ENCODE results near the gene ALKBH5.

ALKBH5 gene

GRCh38 chr17:18226284-18226945 lies 42.8 kb downstream of the ALKBH5 start:
- peak overlapping the region; percentile 77 for H3K4me3 ChIP-seq (ENCODE audit: low read depth, low read length)
- no peak for TF ChIP-seq CTCF (IDR thresholded peaks at IDR 0.05; ENCODE audit: low read depth, low read length)
- no peak for TF ChIP-seq MYC (IDR thresholded peaks at IDR 0.05; ENCODE audit: low read depth, low read length)
- no peak for TF ChIP-seq POLR2A (IDR thresholded peaks at IDR 0.05; ENCODE audit: extremely low read depth, insufficient read length)
- TF ChIP-seq, protein P1, sequence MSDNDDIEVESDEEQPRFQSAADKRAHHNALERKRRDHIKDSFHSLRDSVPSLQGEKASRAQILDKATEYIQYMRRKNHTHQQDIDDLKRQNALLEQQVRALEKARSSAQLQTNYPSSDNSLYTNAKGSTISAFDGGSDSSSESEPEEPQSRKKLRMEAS (IDR thresholded peaks at IDR 0.05; ENCODE audit: low read depth, low read length) = no peak
- DNase-seq (ENCODE audit: low read depth) = peak; percentile 36

DNA sequence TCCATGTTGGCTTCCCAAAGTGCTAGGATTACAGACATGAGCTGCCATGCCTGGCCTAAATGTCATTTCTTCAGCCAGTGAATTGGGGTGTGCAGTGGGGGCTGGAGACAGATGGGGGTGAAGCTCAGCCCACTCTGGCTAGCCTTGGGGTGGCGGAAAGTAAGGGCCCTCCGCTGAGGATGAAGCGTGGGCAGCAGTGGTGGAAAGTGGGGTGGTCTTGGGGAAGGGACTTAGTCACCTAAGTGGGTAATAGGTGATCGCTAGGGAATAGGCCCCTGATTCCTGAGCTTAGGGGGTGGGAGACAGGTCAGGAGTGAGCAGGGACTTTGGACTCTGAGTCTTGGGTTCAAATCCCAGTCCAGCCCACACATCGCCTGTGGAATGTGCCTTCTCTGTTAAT lies 44.0 kb downstream of the ALKBH5 start:
- TF ChIP-seq, protein P1 (IDR thresholded peaks at IDR 0.05; ENCODE audit: low read depth, low read length) = no peak
- no peak for TF ChIP-seq POLR2A (IDR thresholded peaks at IDR 0.05; ENCODE audit: extremely low read depth, insufficient read length)
- TF ChIP-seq MYC (IDR thresholded peaks at IDR 0.05; ENCODE audit: low read depth, low read length) = no peak
- no peak for TF ChIP-seq CTCF (IDR thresholded peaks at IDR 0.05; ENCODE audit: low read depth, low read length)
- H3K4me3 ChIP-seq (ENCODE audit: low read depth, low read length) = no peak overlapping the region
- DNase-seq (ENCODE audit: low read depth) = no peak

DNA sequence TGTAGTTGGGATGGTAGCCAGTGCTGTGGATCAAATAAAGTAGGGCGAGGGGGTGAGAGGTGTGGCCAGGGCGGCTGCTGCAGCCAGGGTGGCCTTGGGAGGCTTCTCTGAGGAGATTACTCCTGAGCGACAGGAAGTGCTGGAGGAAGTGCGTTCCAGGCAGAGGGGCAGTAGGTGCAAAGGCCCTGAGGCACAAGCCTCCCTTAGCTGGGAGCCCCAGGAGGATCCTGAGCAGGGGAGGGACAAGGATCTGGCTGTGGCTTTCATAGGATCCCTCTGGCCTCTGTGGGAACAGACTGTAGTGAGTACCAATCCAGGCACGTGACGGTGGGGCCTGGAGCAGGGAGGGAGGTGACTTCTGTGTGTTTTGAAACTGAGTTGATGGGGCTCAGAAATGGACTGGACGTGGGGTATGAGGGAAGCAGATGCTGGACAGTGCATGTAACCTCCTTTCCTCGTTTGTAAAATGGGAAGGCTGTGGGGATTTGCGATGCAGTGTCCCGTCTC lies 44.6 kb downstream of the ALKBH5 start:
- H3K4me3 ChIP-seq (ENCODE audit: low read depth, low read length) = no peak overlapping the region
- no peak for TF ChIP-seq CTCF (IDR thresholded peaks at IDR 0.05; ENCODE audit: low read depth, low read length)
- no peak for DNase-seq (ENCODE audit: low read depth)

GRCh38 chr17:18229254-18229653 lies 45.6 kb downstream of the ALKBH5 start:
- no peak overlapping the region for H3K4me3 ChIP-seq (ENCODE audit: low read depth, low read length)
- DNase-seq (ENCODE audit: low read depth) = no peak
- TF ChIP-seq POLR2A (IDR thresholded peaks at IDR 0.05; ENCODE audit: extremely low read depth, insufficient read length) (no peak), MYC (IDR thresholded peaks at IDR 0.05; ENCODE audit: low read depth, low read length) (no peak), CTCF (IDR thresholded peaks at IDR 0.05; ENCODE audit: low read depth, low read length) (no peak)
- TF ChIP-seq, protein P1 (IDR thresholded peaks at IDR 0.05; ENCODE audit: low read depth, low read length) = no peak

DNA sequence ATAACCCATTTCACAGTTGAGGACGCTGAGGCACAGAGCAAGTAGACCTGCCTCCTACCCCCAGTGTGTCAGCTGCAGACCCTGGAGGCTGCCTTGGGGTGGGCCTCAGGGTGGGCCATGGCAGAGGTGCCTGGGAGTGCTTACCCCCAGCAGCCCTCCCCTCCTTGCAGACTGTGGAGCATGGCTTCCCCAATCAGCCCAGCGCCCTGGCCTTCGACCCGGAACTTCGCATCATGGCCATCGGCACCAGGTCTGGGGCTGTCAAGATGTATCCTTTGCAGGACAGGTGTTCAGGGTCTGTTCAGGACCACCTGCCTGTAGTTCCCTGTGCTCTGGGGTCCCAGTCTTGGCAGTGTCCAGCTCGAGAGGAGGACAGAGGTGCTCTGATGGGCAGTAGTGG lies 46.1 kb downstream of the ALKBH5 start:
- no peak for DNase-seq (ENCODE audit: low read depth)
- no peak overlapping the region for H3K4me3 ChIP-seq (ENCODE audit: low read depth, low read length)
- TF ChIP-seq MYC (IDR thresholded peaks at IDR 0.05; ENCODE audit: low read depth, low read length) = no peak
- no peak for TF ChIP-seq CTCF (IDR thresholded peaks at IDR 0.05; ENCODE audit: low read depth, low read length)
- TF ChIP-seq, protein P1 (IDR thresholded peaks at IDR 0.05; ENCODE audit: low read depth, low read length) = no peak
- TF ChIP-seq POLR2A (IDR thresholded peaks at IDR 0.05; ENCODE audit: extremely low read depth, insufficient read length) = no peak

All from NB4 (cell line).